Fibroblast of skin of scalp (primary cell): ENCODE results near the gene ASB18.
A peak's percentile ranks its signal among the peaks of the same experiment; 100 is the strongest.

ENCODE experiments used
- DNase-seq: peaks from one replicate; pipeline ENCODE4 v3.0.0-alpha.2; 2013

The ASB18 gene

GRCh38 chr2:236208019-236208926, 55.9 kb downstream of the ASB18 start:
- DNase-seq: peak; percentile 4

GRCh38 chr2:236207472-236207871, 56.7 kb downstream of the ASB18 start:
- no peak for DNase-seq

GRCh38 chr2:236205867-236206645, 58.1 kb downstream of the ASB18 start:
- DNase-seq: no peak

GRCh38 chr2:236204953-236205352, 59.3 kb downstream of the ASB18 start:
- DNase-seq: no peak

- DNase-seq: no peak
Measured at GRCh38 chr2:236200378-236200777, 63.8 kb downstream of the ASB18 start.

- DNase-seq: peak; percentile 34
Measured at GRCh38 chr2:236196366-236196765, 67.8 kb downstream of the ASB18 start.

GRCh38 chr2:236195726-236196125, 68.5 kb downstream of the ASB18 start:
- no peak for DNase-seq

GRCh38 chr2:236194786-236195185, 69.4 kb downstream of the ASB18 start:
- no peak for DNase-seq

GRCh38 chr2:236193026-236193425, 71.2 kb downstream of the ASB18 start:
- DNase-seq: no peak

GRCh38 chr2:236190674-236191073, 73.5 kb downstream of the ASB18 start:
- DNase-seq: no peak

- DNase-seq: no peak
Measured at GRCh38 chr2:236184701-236185100, 79.5 kb downstream of the ASB18 start.

- peak; percentile 78 for DNase-seq
Measured at GRCh38 chr2:236180831-236181453, 83.3 kb downstream of the ASB18 start.

- peak; percentile 88 for DNase-seq
Measured at GRCh38 chr2:236180076-236180816, 84.0 kb downstream of the ASB18 start.

GRCh38 chr2:236179236-236180075, 84.8 kb downstream of the ASB18 start:
- peak; percentile 58 for DNase-seq

GRCh38 chr2:236178890-236179235, 85.3 kb downstream of the ASB18 start:
- no peak for DNase-seq

- DNase-seq: peak; percentile 79
Measured at GRCh38 chr2:236177967-236178889, 86.0 kb downstream of the ASB18 start.

GRCh38 chr2:236177604-236177966, 86.6 kb downstream of the ASB18 start:
- DNase-seq: peak; percentile 72

GRCh38 chr2:236176951-236177350, 87.3 kb downstream of the ASB18 start:
- DNase-seq: no peak

- DNase-seq: peak; percentile 57
Measured at GRCh38 chr2:236176417-236176816, 87.8 kb downstream of the ASB18 start.

GRCh38 chr2:236175548-236176150, 88.6 kb downstream of the ASB18 start:
- no peak for DNase-seq
